HG03378 (cell line): ENCODE measurements around the gene GSX2.

Experiments used
- ATAC-seq: cut with Tn5 transposase; IDR thresholded peaks from one replicate; pipeline ENCODE4 v1.9.1; 2021; ENCODE audit warnings: mild to moderate bottlenecking, moderate library complexity; ENCODE audit not compliant: unreplicated experiment

The GSX2 gene

GRCh38 chr4:54076673-54077072 is 23.3 kb upstream of the GSX2 start:
- ATAC-seq, result no peak

DNA sequence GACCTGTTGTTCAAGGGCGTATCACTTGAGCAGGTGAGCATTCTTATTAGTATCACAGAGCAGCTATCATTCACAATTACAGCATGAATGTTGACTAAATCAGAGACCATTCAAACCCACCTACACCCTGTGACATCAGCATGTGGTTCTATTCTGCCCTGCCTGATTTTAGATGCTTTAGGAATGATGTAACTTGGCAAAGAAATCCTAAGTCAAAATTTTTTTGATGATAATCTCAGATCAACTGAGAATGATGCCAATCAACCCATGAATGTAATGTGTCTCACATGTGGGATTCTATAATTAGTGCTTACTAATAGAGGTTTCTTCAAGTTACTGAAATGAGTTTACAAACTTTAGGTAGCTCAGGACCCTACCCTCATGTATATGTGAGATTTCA is 22.2 kb upstream of the GSX2 start:
- no peak for ATAC-seq

DNA sequence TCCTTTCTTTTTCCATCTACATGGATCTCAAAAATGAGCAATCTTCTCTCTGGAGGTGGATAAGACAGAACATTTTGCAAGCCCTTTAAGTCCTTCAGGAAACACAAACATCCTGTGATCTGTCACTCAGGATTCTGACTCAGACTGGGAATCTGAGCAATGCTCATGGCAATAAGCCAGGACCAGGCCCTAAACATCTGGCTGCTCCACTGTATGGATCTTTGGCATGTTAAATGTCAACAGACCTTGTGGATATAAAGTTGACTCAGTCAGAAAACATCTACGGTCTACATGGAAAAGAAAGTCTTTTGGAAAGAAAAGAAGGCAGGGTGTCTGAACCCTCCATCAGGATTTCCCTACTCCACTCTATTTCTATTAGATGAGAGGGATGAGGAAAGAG is 17.8 kb upstream of the GSX2 start:
- ATAC-seq, result no peak

GRCh38 chr4:54085284-54085683 is 14.7 kb upstream of the GSX2 start:
- ATAC-seq, result no peak

GRCh38 chr4:54089875-54090274 is 10.1 kb upstream of the GSX2 start:
- ATAC-seq, result no peak

GRCh38 chr4:54090404-54090803 is 9.6 kb upstream of the GSX2 start:
- ATAC-seq, result no peak

DNA sequence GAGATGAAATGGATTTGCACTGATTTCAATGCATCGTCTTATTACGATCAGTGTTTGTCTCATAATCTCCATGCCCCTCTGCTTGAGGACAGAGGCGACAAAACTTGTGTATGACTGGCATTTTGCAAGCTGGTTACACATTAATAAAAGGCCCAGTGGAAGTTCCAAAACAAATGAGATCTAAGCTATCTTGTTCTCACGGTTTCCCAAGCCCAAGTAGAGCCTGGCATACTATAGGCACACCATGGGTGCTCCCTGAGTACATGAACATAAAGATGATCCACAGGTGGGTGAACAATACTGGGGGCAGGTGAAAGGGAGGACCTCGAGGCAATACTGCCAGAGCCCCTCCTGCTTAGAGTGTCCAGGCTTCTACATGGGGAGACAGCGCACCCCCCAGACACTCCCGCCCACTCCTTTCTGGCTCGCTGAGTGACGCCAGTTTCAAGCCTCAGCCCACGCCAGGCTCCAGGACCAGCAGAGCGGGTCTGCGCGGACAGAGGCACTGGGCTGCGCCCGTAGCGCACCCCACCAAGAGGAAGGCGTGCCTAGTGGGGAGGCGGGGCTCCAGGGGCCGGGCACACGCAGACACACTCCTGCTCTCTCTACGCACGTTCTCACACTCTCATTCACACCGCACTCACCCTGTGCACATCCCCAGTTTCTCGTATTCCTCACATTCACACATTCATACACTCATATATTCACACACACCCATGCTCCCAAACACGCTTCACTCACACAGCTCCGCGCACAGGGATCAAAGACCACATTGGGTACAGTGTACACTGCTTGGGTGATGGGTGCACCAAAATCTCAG is 8.9 kb upstream of the GSX2 start:
- peak; percentile 48 for ATAC-seq

- peak; percentile 76 for ATAC-seq
These were observed 8.1 kb upstream of the GSX2 start for GRCh38 chr4:54091637-54092404.

GRCh38 chr4:54092405-54093323 is 7.3 kb upstream of the GSX2 start:
- ATAC-seq, result no peak

DNA sequence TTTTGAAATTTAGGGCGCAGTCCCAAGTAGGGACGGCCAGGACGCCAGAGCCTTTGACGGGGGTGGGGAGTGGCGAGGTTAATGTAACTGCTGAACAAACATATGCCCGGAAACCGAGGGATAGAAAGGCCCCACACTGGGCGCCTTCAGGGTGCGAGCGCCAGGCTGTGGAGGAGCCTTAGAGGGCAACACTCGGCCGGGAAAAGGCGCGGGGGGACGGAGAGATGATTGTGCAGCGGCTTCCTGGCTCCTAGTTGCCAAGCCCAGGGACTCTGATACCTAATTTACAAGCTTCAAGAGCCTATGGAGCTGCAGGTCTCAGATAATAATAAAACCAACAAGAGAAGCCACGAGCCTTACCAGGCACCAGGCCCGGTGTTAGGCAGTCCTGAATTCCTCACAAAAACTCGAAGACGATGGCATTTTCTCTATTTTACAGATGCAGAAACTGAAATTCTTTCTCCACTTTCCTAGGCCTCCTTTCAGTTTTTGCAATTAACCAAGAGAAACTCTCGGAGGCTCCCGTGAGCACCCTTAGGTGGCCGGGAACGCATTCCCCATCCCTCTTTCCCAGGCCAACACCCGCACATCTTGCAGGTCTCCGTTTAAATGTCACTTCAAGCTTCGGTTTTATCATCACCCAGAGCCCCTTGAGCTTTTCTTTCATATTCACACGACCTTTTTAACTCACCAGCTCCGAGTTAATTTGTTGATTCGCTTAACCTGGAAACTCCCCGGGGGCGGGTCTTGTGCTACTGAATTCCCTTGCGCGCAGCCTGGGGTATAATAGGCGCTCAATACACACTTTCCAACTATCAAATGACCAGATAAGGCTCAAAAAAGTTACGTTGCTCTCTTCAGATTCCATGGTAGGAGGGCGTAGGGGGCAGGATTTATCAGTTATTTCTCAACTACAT is 6.4 kb upstream of the GSX2 start:
- no peak for ATAC-seq

DNA sequence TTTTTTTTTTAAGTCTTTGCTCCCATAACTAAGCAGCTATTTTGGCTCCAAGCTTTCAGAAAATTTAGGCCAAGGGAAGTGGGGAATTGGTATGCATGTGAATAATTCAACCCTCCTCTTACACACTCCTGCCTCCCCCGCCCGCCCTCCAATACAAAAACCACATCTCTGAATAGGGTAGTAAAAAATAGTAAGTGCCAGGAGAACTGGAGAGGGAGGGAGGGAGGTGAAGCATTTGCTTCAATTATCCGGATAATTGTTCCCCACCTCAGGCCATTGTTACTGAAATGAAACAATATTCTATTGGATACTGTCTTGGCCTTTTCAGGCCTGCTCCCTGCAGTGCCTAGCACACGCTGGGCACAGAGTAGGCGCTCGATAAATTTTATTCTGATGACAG is 5.5 kb upstream of the GSX2 start:
- ATAC-seq, result no peak

- no peak for ATAC-seq
These were observed 4.7 kb upstream of the GSX2 start for GRCh38 chr4:54095110-54095825.

DNA sequence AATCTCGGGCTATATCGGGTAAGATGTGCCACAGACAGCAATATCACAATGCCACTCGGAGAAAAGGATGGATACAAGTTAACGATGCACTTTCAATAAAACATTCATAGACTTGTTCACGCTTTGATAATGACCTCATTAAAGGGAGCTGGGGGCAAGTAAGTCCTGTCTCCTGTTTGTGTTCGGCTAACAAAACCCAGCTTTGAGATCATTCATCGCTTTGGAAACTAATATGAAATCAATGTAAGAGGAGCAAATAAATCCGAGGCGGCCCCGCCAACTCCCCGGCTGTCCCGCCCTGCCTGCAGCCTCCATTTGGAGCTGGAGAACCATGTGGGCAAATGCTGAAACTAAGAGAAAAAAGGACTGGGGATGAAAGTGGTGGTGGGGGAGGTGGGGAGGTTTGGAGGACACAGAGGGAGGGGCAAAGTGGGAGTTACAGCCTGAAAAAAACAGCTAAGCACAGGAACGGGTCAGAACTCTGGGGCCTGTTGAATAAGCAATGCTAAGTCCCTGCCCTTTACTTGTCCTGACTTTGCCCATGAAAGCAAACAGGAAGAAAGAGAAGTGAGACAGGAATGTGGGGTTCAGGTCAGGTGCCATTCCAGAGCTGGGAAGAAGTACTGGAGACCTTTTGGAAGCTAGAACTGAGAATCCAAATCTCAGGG is 3.5 kb upstream of the GSX2 start:
- no peak for ATAC-seq

- no peak for ATAC-seq
These were observed 2.8 kb upstream of the GSX2 start for GRCh38 chr4:54097152-54097551.

- ATAC-seq, result no peak
These were observed 1.6 kb upstream of the GSX2 start for GRCh38 chr4:54098375-54098774.

DNA sequence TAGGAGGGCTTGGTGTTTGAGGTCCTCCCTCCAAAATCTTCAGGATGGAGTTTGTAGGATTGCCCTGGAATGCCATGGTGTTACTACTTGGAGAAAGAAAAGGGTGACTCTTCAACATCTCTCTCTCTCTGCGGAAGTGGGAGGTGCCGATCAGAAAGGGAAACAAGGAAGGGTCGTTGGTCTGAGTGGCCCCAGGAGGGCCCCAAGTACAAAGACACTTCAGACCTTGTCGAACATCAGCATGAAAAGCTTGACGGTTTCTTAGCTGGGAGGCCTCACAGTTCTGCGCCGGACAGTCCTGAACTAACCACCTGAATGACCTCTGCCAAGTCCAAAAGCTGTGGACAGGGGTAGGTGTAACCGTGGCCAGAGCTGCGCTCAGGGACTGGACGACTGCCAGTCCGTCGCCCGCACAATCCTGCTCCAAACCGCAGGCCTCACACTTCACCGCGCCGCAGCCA is 646 bp upstream of the GSX2 start:
- ATAC-seq, result no peak

- ATAC-seq, result no peak
These were observed 729 bp downstream of the GSX2 start for GRCh38 chr4:54100595-54101189.

DNA sequence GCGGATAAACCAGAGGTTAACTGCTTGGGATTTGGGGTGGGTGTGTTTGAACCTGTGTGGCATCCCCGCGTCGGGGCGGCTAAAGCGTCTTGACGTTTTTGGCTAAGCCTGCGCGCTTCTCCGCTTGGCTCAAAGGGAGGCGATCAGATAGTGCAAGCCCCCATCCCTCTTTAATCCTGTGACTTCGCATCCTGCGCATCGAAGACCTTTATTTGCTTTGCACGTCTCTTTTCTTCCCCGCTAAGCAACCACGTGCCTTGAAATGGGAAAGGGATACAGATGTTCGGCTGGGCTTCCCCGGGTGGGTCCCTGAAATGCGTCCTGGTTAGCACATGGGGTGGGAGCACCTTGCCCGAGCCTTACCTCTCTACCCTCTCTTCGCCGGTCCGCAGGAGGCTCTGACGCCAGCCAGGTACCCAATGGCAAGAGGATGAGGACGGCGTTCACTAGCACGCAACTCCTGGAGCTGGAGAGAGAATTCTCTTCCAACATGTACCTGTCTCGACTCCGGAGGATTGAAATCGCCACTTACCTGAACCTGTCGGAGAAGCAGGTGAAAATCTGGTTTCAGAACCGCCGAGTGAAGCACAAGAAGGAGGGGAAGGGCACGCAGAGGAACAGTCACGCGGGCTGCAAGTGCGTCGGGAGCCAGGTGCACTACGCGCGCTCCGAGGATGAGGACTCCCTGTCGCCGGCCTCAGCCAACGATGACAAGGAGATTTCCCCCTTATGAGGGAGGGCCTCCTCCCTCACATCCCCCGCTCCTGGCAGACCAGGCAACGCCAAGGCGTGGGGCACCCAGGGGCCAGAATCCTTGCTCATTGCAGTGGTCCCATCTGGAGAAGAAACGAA is 1.5 kb downstream of the GSX2 start:
- no peak for ATAC-seq
